DMS53 (cell line): ENCODE data around the gene VWF.

ENCODE experiments used
- DNase-seq: peaks from one replicate; lab custom pipeline; 2025; lab: John Stamatoyannopoulos, UW

The VWF gene

GRCh38 chr12:5977556-5977955 is 146.9 kb downstream of the VWF start:
- no peak for DNase-seq

- no peak for DNase-seq
Observed at GRCh38 chr12:5976711-5977110, 147.8 kb downstream of the VWF start.

GRCh38 chr12:5976196-5976595 is 148.3 kb downstream of the VWF start:
- DNase-seq, result no peak

GRCh38 chr12:5973461-5974115 is 150.9 kb downstream of the VWF start:
- no peak for DNase-seq

GRCh38 chr12:5972387-5972786 is 152.1 kb downstream of the VWF start:
- DNase-seq, result no peak

- no peak for DNase-seq
Observed at GRCh38 chr12:5971194-5971850, 153.1 kb downstream of the VWF start.

GRCh38 chr12:5969974-5970690 is 154.3 kb downstream of the VWF start:
- DNase-seq, result no peak

GRCh38 chr12:5969156-5969973 is 155.1 kb downstream of the VWF start:
- DNase-seq, result no peak

GRCh38 chr12:5967645-5968415 is 156.6 kb downstream of the VWF start:
- DNase-seq, result no peak

- no peak for DNase-seq
Observed at GRCh38 chr12:5966486-5967095, 157.9 kb downstream of the VWF start.

- DNase-seq, result peak; percentile 79
Observed at GRCh38 chr12:5965950-5966383, 158.5 kb downstream of the VWF start.

- DNase-seq, result no peak
Observed at GRCh38 chr12:5964913-5965900, 159.3 kb downstream of the VWF start.

GRCh38 chr12:5963515-5963914 is 161.0 kb downstream of the VWF start:
- DNase-seq, result no peak

GRCh38 chr12:5960783-5961182 is 163.7 kb downstream of the VWF start:
- no peak for DNase-seq

- DNase-seq, result no peak
Observed at GRCh38 chr12:5956987-5957386, 167.5 kb downstream of the VWF start.

- no peak for DNase-seq
Observed at GRCh38 chr12:5954661-5955060, 169.8 kb downstream of the VWF start.

- no peak for DNase-seq
Observed at GRCh38 chr12:5953835-5954586, 170.5 kb downstream of the VWF start.

- no peak for DNase-seq
Observed at GRCh38 chr12:5952031-5952430, 172.4 kb downstream of the VWF start.

- no peak for DNase-seq
Observed at GRCh38 chr12:5948696-5949095, 175.8 kb downstream of the VWF start.
